B cell (primary cell): ENCODE results near the gene RABAC1. TPM values are rescaled to one million over a fixed set of nuclear protein-coding genes. Genes with fewer than 3 reads are reported as not detected.

Experiments used
- ATAC-seq: fragments of 200-7000 bp; cut with Tn5 transposase; one replicate; pipeline ENCODE4 v1.10.0; 2021; ENCODE audit warnings: low read depth, mild to moderate bottlenecking, moderate number of reproducible peaks, moderate library complexity
- CTCF ChIA-PET: fragments of 350-600 bp; sonication (Branson Sonifier 250); formaldehyde crosslinking; loops from one replicate; lab custom pipeline; 2021; ENCODE audit warnings: antibody characterized with exemption, inconsistent platforms; lab: Charles Lee
- POLR2A ChIA-PET: fragments of 350-600 bp; sonication (Branson Sonifier 250); formaldehyde crosslinking; loops from one replicate; lab custom pipeline; 2021; ENCODE audit warnings: antibody characterized with exemption; lab: Charles Lee
- DNase-seq: peaks from one replicate; pipeline ENCODE4 v3.0.0; 2013
- H2AFZ ChIP-seq: 2 replicates; pipeline ENCODE4 v1.6.1; 2012; ENCODE audit warnings: mild to moderate bottlenecking, low read depth, low read length; ENCODE audit not compliant: insufficient read depth, poor library complexity, severe bottlenecking
- H3K27ac ChIP-seq, 2 donors: 1 replicate in 1 of 2; 2 replicates in 1 of 2; pipeline ENCODE4 v1.5.1; 2012 to 2013; ENCODE audit warnings: low read length in 2 of 2, mild to moderate bottlenecking in 2 of 2, moderate library complexity in 1 of 2
- H3K27me3 ChIP-seq, 4 experiments: fragments of 200-600 bp in 1 of 4; sonication (generic) in 1 of 4; replicated peaks in 1 of 4; 1 replicate in 2 of 4; 2 replicates in 2 of 4; pipeline versions ENCODE4 v1.6.1 to v1.7.0; 2013 to 2016; ENCODE audit warnings: low read length in 3 of 4, mild to moderate bottlenecking in 2 of 4, mixed read lengths in 1 of 4, moderate library complexity in 1 of 4; ENCODE audit not compliant: insufficient read depth in 4 of 4, control insufficient read depth in 3 of 4; ENCODE audit errors: control extremely low read depth in 1 of 4
- H3K36me3 ChIP-seq, 2 experiments: replicated peaks in 1 of 2; 1 replicate in 1 of 2; 2 replicates in 1 of 2; pipeline versions ENCODE4 v1.6.1 to v1.7.1; 2013; ENCODE audit warnings: low read length in 1 of 2; ENCODE audit not compliant: insufficient read depth in 2 of 2, control insufficient read depth in 1 of 2; ENCODE audit errors: control extremely low read depth in 1 of 2, extremely low read depth in 1 of 2
- H3K4me1 ChIP-seq, 2 donors: fragments of 200-600 bp in 1 of 2; sonication (generic) in 1 of 2; 1 replicate in 1 of 2; 2 replicates in 1 of 2; pipeline versions ENCODE4 v1.5.1 to v1.6.1; 2013 to 2017; ENCODE audit warnings: low read length in 2 of 2; ENCODE audit not compliant: control insufficient read depth in 2 of 2, insufficient read depth in 2 of 2
- H3K4me2 ChIP-seq: replicated peaks from 2 replicates; pipeline ENCODE3; 2012; ENCODE audit warnings: mild to moderate bottlenecking, low read depth, low read length; ENCODE audit not compliant: poor library complexity, severe bottlenecking
- H3K4me3 ChIP-seq, 5 experiments: fragments of 200-600 bp in 1 of 5; sonication (generic) in 1 of 5; 1 replicate in 3 of 5; 2 replicates in 2 of 5; pipeline versions ENCODE4 v1.5.1 to v1.7.0; 2011 to 2016; ENCODE audit warnings: low read length in 4 of 5, mild to moderate bottlenecking in 4 of 5, low read depth in 2 of 5, control low read depth in 1 of 5, moderate library complexity in 1 of 5; ENCODE audit not compliant: insufficient read depth in 1 of 5; ENCODE audit errors: control extremely low read depth in 1 of 5, extremely low read depth in 1 of 5
- H3K79me2 ChIP-seq: fragments of 200-600 bp; sonication (generic); one replicate; pipeline ENCODE4 v1.6.0; 2016; ENCODE audit warnings: low read length; ENCODE audit not compliant: control insufficient read depth, insufficient read depth
- H3K9ac ChIP-seq: fragments of 200-600 bp; sonication (generic); 2 replicates; pipeline ENCODE4 v1.6.1; 2017; ENCODE audit warnings: mild to moderate bottlenecking, low read length, moderate library complexity
- H3K9me3 ChIP-seq, 3 donors: one replicate each; pipeline versions ENCODE4 v1.6.1 to v1.7.1; 2013; ENCODE audit warnings: low read length in 2 of 3; ENCODE audit not compliant: control insufficient read depth in 2 of 3, insufficient read depth in 1 of 3; ENCODE audit errors: control extremely low read depth in 1 of 3
- H4K20me1 ChIP-seq: 2 replicates; pipeline ENCODE4 v1.6.0; 2012; ENCODE audit warnings: mild to moderate bottlenecking, low read length; ENCODE audit not compliant: insufficient read depth, control insufficient read depth, poor library complexity, severe bottlenecking
- H3K27ac Mint-ChIP-seq: one replicate; pipeline ENCODE4 v1.8.0; 2021; ENCODE audit warnings: mixed read lengths
- H3K27me3 Mint-ChIP-seq: one replicate; pipeline ENCODE4 v1.8.0; 2021; ENCODE audit warnings: mixed read lengths
- H3K4me1 Mint-ChIP-seq: one replicate; pipeline ENCODE4 v1.8.0; 2021; ENCODE audit warnings: mixed read lengths
- H3K4me3 Mint-ChIP-seq: one replicate; pipeline ENCODE4 v1.8.0; 2021; ENCODE audit warnings: mixed read lengths
- H3K9me3 Mint-ChIP-seq: one replicate; pipeline ENCODE4 v1.8.0; 2022; ENCODE audit warnings: mixed read lengths; ENCODE audit not compliant: insufficient read depth
- EZH2 ChIP-seq: IDR thresholded peaks from 2 replicates; pipeline ENCODE4 v1.6.1; 2012; ENCODE audit warnings: borderline replicate concordance, low read depth, mild to moderate bottlenecking, moderate library complexity, low read length; ENCODE audit not compliant: insufficient read depth, poor library complexity, severe bottlenecking
- WGBS: methylation state at CpG from one replicate; pipeline ENCODE4 v1.1.5; 2013; ENCODE audit warnings: missing lambda C conversion rate; ENCODE audit not compliant: insufficient coverage; 5-methylcytosine and 5-hydroxymethylcytosine counted together
- intact Hi-C: fragments of 100-400 bp; cut with micrococcal nuclease; formaldehyde crosslinking; loops from one replicate; pipeline ENCODE4 v1.10.0; 2022
- polyA plus RNA-seq: library from polyadenylated mRNA; depleted of rRNA; stranded (reverse); fragments of >200 nt; gene quantifications from 2 replicates; pipeline ENCODE4 v1.2.3, GENCODE V29; 2012
- total RNA-seq, 2 donors: library from RNA; stranded (reverse); fragments of 120-200 nt in 1 of 2; gene quantifications; 1 replicate in 1 of 2; 2 replicates in 1 of 2; pipeline versions ENCODE4 v1.2.3 to v1.2.4, GENCODE V29; 2013 to 2022
- TF ChIP-seq, protein P1 (sequence below): fragments of 200-600 bp; IDR thresholded peaks from one replicate; pipeline ENCODE4 v1.8.0; 2022; ENCODE audit warnings: antibody characterized with exemption, mild to moderate bottlenecking

The RABAC1 gene
- total and polyA plus RNA-seq, 2 donors (not counting 1 experiment from before 2014, with no cell fraction given) = 146 to 190 TPM

DNA sequence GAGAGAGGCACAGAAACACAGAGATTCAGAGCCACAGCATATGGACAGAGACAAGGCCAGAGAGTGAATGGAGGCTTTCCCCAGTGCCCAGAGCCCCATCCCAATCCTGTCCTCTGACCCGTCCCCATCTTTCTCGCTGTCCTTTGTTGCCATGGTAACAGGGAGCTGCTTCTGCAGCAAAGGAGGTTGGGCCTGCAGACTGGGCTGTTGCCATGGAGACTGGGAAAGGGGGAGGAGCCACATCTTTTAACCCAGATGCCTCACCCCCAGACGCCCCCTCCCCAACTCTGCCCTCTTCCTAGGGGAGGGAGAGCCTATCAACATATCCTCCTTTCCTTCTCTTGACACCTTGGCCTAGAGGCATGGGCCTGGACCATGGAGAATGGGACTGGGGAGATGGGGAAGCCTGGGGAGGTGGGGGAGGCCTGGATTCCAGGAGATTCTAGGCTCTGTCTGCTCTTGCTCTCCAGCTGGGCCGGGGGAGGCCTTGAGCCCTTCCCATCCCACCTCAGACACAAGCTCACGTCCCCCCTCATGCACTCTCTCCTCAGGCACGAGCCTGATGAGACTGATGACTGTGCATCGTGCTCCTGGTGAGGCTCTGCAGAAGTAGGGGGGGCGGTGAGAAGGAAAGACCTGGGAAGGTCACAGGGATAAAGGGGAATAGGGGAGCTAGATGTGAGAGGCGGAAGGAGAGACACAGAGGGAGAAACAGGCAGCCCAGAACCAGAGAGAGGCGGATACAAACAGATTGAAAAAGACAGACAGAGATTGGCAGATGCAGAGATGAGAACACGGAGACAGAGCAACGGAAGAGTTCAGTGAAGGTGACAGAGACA lies 37.1 kb upstream of the RABAC1 start:
- intact Hi-C loops = no loop called here

More for the DNA sequence above, 37.1 kb upstream of the RABAC1 start:
- Mint-ChIP-seq H3K4me3 (peak overlapping the region; percentile 74), H3K27me3 (peaks cover 64% of the 10 kb centered on the region), H3K9me3 (no peaks in the 10 kb centered on the region), H3K4me1 (peaks cover 44% of the 10 kb centered on the region), H3K27ac (peak overlapping the region; percentile 2)
- Histone ChIP-seq H3K36me3 (no peaks in the 10 kb centered on the region), H4K20me1 (no peaks in the 10 kb centered on the region), H3K27me3 (peaks cover 0 to 74% (median 37%) of the 10 kb centered on the region in 4 experiments), H3K27ac (no peak overlapping the region), H3K9me3 (peaks cover 0 to 16% (median 0%) of the 10 kb centered on the region in 3 donors), H3K4me2 (no peak overlapping the region), H3K9ac (no peak overlapping the region), H3K4me1 (peaks cover 29 to 33% of the 10 kb centered on the region in 2 donors), H2AFZ (no peak overlapping the region), H3K79me2 (no peaks in the 10 kb centered on the region), H3K4me3 (peak overlapping the region in 1 of 5 experiments; percentile 9)
- POLR2A ChIA-PET = no interaction called here
- TF ChIP-seq, protein P1, sequence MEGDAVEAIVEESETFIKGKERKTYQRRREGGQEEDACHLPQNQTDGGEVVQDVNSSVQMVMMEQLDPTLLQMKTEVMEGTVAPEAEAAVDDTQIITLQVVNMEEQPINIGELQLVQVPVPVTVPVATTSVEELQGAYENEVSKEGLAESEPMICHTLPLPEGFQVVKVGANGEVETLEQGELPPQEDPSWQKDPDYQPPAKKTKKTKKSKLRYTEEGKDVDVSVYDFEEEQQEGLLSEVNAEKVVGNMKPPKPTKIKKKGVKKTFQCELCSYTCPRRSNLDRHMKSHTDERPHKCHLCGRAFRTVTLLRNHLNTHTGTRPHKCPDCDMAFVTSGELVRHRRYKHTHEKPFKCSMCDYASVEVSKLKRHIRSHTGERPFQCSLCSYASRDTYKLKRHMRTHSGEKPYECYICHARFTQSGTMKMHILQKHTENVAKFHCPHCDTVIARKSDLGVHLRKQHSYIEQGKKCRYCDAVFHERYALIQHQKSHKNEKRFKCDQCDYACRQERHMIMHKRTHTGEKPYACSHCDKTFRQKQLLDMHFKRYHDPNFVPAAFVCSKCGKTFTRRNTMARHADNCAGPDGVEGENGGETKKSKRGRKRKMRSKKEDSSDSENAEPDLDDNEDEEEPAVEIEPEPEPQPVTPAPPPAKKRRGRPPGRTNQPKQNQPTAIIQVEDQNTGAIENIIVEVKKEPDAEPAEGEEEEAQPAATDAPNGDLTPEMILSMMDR = no peak
- no peak for TF ChIP-seq EZH2
- no peak for ATAC-seq
- 51% methylated on average over 5 of the region's 12 CpGs for WGBS
- CTCF ChIA-PET = interaction anchor here (0.7 kb wide), 1 partner anchor 201 kb away, joined by 4 read pairs; no protein-coding TSS in a partner anchor
- DNase-seq = no peak
